HG03025 (cell line): Measurements from ENCODE around the gene PPCS.
"Not testable (repeated sequence)": the region's sequence is repeated elsewhere in the genome, so short reads cannot be mapped to it uniquely, and the experiment has no call there.

Source experiments
- ATAC-seq: cut with Tn5 transposase; IDR thresholded peaks from one replicate; pipeline ENCODE4 v1.9.1; 2021; ENCODE audit warnings: mild to moderate bottlenecking, moderate library complexity; ENCODE audit not compliant: unreplicated experiment, low FRiP score

PPCS gene

DNA sequence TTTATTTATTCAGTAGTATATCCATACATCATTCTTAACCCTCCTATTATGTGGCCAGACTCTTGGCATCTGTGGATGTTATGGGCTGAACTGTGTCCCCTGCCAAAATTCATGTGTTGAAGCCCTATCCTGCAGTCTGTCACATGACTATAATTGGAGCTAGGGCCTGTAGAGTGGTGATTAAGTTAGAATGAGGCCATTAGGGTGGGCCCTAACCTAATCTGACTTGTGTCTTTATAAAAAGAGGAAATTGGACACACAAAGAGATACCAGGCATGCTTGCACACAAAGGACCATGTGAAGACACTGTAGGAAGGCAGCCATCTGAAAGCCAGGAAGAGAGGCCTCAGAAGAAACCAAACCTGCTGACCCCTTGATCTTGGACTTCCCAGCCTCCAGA lies 7.1 kb upstream of the PPCS start:
- ATAC-seq: no peak

DNA sequence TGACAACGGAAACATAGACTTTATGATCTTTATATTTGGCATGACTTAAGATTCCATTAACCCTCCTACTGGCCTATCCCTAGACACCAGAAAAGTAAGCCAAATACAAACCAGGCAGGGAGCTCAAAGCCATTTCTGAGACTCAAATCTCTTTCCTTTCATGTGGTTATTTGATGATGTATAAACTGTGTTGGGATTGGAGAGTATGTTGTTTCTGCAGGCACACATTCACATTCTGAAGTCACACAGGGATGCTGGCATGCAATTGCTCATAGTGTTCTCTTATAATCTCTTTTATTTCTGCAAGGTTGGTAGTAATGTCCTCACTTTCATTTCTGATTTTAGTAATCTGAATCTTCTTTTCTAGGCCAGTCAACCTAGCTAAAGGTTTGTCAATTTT lies 6.3 kb upstream of the PPCS start:
- no peak for ATAC-seq

DNA sequence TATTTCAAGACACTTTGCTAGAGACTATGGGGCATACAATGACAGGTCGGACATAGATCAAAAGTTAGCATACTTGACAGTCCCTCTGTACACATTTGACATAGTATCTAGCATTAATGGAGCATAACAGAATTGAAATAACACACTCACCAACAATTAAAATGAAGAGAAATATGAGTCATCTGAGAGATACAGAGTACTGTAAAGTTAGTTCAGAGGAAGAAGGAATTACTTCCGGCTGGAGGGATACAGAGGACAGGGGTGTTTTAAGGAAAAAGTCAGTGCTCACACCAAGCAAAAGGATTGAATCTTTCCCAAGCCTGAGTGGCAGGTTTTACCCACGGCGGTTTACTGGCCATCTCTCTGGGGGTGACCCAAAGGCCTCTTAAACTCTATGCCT lies 3.0 kb upstream of the PPCS start:
- no peak for ATAC-seq

DNA sequence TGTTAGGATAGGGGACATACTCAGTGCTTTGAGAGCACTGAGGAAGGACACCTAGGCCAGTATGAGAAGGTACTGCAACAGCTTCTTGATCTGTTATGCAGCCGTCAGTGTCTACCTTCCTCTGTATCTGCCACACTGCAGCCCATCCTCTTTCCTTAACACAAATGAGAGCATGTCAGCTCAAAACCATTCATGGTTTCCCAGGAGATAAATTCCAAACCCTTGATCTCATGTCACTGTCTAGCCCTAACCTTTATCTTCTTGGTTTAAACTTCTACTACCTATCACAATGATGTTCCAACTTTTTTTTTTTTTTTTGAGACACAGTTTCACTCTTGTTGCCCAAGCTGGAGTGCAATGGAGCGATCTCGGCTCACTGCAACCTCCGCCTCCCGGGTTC lies 1.9 kb upstream of the PPCS start:
- no peak for ATAC-seq

DNA sequence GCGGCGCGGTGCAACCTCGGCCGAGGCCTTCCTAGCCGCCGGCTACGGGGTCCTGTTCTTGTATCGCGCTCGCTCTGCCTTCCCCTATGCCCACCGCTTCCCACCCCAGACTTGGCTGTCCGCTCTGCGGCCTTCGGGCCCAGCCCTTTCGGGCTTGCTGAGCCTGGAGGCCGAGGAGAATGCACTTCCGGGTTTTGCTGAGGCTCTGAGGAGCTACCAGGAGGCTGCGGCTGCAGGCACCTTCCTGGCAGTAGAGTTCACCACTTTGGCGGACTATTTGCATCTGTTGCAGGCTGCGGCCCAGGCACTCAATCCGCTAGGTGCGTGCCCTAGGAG lies 379 bp downstream of the PPCS start:
- ATAC-seq: peak; percentile 51

DNA sequence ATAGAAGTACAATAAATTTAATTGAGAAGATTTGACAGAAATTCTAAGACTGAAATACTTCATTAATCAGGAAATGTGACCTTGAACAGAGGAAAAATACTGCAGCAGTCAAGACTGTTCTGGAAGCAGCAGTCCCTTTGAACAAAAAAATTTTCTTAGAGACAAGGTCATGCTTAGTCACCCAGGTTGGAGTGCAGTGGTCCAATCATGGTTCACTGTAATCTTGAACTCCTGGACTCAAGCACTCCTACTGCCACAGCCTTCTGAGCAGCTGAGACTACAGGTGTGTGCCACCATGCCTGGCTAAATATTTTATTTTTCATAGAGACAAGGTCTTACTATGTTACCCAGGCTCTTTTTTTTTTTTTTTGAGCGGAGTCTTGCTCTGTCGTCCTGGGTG lies 4.9 kb downstream of the PPCS start:
- ATAC-seq: no peak

DNA sequence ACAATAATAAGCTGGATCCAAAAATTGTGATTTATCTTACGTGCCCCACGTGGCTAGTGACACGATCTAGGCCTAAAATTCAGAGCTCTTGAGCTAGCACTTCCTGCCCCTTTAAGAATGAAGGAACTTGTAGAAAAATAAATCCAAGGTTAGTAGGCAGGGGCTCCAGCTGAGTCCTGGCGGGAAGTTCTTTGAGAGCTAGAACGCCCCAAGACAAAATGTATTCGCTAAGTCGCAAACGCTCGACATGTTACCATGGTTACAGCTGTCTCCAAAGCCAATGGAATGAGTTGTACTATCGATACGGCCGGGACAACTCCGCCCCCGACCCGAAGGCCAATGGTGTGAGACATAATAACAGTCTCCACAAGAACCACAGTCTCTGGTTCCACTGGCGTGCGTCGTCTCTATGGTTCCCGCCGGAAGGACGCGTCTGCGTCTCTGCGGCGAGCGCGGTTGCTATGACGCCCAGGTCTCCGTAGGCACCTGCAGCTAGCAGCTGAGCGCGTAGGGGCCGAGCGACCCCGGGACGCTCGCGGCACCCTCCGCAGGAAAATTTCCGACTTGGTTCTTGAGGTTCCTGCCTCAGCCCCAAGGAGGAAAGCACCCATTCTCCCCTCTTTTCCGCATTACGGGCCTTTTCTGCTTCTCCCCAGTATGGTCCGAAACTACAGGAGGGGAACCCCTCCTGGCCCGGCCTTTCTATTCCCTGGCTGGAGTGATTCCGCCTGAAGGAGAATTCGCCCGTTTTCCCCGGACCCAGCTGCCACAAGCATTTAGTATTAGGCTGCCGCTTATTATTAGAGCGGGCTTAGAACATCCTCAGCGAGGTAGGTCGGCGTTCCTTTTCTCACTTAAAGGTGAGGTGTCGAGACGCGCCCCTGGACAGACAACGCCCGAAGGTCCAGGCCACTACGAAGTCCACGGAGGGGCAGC lies 6.8 kb downstream of the PPCS start, which contains the start of gene CCDC30:
TSS of gene CCDC30 (plus strand) at position 459 of the 936 bp plus-strand sequence. CDS start 17,266 bp downstream, outside the sequence.
- peak; percentile 98 for ATAC-seq

DNA sequence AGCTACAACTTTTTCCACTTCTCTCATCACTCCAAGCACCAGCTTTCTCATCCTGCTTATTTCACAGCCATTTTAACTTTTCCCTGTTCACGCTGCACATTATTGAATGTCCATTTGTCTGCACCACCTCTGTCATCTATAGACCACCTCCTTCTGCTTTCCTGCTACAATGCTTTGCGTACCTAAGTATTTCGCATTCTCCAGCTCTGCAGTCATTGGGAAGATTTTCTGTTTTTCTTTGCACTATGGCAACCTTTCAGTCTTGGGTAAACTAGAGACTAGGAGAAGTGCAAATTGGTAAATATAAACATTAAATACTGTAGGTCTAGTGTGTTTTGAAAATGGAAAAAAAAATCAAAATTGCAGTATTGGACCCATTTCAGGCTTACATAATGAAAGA lies 7.6 kb downstream of the PPCS start:
- ATAC-seq: no peak

DNA sequence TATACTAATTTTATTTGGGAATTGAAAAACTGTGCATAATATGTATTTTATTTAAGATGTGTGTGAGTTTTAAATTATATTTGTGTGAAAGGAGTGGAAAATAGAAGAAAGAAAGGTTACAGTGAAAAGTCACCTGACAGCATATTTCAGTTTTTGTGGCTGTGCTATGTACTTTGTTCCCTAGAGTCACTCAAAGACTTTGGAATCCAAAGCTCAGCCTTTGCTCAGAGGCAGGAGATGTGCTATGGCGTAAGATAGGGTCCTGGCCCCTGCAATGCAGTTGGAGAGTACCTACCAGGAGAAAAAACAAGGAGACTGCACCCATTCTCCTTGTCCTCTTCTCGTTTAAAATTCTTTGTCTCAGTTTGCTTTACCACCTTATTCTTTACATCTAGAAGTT lies 9.7 kb downstream of the PPCS start:
- ATAC-seq: no peak

DNA sequence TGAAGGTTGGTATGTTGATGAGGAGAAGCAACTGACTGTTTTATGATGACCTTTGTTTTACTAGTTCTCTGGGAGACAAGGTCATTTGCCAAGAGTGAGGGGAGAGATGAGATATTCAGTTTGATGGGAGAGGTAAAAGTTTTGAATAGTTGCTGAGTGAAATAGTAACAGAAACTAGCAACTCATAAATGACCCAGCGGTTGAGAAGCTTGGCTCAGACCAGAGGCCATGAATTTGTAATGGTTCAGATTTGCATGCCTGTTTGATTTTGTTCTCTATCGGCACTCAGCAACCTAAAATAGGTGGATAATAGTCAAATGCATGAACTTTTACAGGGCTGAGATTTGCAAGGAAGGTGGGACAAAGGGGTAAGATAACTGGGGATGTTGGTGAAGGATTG lies 13.4 kb downstream of the PPCS start:
- no peak for ATAC-seq

DNA sequence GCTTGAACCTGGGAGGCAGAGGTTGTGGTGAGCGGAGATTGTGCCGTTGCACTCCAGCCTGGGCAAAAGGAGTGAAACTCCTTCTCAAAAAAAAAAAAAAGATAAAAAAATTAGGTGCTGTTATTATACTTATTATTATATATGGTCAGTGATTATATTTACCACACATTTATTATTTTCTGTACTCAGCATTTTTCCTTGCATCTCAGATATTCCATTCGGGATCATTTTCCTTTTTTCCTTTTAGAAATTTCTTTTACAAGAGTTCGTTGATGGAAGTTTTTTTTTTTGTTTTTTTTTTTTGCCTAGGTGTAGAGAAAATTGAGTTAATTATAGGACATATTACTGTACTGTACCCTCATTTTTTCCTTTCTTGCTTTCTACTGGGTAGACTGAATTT lies 20.3 kb downstream of the PPCS start:
- ATAC-seq: no peak

DNA sequence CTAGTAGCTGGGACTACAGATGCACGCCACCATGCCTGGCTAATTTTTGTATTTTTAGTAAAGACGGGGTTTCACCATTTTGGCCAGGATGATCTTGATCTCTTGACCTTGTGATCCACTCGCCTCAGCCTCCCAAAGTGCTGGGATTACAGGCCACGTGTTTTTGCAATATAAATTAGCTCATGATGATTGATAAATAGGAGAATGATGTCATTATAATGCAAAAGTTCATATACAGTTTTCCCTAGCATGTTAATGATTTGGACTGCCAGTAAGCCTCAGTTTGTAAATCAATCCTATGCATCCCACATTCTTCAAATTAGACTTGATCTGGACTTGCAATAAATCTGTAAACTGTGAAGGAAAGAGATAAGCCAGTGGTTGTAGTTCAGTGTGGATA lies 21.0 kb downstream of the PPCS start:
- ATAC-seq: not testable (repeated sequence)

DNA sequence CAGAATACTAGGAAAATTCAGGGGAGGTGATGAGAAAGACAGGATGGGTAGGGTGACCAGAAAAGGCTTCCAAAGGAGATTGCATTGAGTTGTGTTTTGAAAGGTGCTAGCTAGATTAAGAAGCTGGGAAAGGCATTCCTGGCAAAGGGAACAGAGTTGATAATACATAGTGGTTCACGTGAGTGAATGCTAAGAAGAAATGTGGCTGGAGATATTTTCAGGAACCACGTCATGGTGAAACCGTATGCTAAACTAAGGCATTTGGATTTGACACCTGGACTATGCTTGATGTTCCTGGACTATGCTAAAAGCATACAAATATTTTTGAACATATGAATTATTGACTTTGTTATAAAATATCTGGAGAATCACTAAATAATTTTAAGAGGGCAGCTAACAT lies 21.4 kb downstream of the PPCS start:
- ATAC-seq: no peak

DNA sequence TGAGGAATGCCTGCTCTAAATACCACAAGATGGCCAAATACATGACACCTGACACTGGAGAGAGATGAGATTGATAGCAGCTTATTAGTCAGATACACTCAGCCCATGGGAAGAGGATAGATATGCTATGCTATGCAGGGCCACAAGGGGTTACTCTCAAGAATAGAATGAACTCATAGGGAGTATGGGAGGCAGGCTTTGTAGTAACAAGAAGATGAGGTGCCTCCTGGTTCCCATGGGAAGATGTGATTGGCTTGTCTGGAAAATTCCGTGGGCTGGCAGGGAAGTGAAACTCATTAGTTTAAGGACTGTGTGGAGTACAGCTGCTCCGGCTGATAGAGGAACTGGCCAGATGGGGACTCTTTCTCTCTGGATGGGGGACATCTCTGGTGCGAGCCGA lies 23.3 kb downstream of the PPCS start:
- no peak for ATAC-seq

DNA sequence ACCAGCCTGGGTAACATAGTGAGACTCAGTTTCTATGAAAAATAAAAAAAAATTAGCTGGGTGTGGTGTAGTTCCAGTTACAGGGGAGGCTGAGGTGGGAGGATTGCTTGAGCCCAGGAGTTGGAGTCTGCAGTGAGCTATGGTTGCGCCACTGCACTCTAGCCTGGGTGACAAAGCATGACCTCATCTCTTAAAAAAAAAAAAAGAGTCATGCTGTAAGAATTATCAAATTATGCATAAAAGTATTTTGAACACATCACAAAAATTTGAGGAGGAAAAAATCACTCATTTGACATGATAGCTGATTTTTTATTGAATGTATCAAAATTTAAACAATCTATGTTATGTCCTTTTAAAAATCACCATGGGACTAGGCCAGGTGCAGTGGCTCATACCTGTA lies 24.6 kb downstream of the PPCS start:
- ATAC-seq: no peak

DNA sequence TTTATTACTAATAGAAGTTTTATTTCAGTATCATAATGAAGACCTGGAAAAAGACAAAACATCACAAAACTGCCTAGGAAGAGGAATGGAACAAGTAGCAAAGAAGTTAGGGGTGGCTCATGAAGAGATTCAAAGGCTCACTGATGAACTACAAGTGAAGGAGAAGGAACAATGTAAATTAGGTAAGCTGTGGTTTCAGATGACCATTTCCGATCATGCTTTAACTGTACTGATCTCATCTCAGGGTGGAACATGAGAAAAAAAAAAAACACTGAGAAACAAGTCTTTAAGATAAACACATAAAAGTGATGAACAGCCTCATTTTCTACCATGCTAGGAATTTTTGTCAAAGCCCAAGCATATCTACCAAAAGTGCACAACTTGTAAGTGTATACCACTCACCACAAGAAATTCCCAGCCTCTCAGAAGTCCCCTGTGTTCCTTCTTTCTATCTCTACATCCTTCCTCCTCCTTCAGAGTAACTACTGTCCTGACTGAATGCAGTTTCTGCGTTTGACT lies 26.4 kb downstream of the PPCS start:
- no peak for ATAC-seq

DNA sequence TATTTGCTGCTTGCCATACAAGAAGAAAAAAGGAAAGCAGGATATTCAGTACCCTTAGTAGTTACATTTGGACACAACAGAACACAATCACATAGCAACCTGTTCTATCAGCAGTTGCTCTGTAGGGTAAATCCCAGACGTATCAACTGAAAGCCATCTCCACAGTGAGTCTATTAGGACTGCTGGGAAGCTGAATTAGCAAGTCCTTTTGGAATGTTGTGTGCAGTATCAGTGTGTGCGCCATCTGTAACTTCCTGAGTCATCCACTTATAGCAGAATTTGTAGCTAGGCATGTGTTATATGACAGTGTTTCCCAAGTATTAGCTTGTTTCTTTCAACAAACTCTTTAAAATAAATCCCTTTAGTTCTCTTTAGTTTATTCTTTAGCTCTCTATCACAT lies 28.0 kb downstream of the PPCS start:
- ATAC-seq: no peak

DNA sequence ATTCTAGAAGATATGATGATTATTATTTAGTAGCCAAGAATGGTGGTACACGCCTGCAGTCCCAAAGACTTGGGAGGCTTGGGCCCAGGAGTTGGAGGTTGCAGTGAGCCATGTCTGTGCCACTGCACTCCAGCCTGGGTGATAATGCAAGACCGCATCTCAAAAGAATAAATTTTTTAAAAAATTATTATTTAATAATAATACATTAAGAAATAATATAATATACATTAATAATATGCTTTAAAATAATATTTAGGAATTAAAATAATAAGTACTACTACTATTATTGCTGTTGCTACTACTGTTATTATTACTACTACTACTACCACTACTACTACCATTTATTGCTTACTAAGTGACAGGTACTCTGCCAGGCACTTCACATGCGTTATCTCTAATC lies 33.9 kb downstream of the PPCS start:
- no peak for ATAC-seq

DNA sequence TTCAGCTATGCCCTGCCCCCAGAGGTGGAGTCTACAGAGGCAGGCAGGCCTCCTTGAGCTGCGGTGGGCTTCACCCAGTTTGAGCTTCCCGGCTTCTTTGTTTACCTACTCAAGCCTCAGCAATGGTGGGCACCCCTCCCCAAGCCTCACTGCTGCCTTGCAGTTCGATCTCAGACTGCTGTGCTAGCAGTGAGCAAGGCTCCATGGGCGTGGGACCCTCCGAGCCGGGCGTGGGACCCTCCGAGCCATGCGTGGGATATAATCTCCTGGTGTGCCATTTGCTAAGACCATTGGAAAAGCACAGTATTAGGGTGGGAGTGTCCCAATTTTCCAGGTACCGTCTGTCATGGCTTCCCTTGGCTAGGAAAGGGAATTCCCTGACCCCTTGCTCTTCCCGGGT lies 45.7 kb downstream of the PPCS start:
- not testable (repeated sequence) for ATAC-seq

DNA sequence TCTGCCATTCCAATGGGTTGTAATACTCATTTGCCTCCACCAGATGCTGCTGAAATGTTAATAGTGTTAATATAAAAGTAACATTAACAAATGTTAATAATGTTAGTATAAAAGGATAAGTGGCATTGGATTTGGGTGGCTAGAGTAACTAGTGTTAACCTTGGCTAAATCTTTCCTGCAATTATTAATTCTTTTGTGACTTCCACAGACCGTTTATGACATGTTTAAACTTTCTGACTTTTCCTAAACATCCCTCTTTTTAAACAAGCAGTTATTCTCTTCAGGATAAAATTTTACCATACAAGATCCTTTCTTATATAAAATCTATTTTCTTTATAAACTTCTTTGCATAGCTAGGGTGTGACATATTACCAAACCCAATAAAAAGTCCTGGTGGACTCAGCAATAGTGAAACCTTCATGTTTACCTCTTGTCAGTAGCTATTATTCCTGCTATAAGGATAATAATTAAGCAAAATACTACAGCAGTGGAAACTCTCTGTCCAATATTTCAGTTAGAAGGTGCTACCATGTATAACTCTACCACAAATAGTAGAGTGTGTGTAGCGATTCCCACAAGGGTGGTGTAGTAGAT lies 48.3 kb downstream of the PPCS start:
- ATAC-seq: no peak

DNA sequence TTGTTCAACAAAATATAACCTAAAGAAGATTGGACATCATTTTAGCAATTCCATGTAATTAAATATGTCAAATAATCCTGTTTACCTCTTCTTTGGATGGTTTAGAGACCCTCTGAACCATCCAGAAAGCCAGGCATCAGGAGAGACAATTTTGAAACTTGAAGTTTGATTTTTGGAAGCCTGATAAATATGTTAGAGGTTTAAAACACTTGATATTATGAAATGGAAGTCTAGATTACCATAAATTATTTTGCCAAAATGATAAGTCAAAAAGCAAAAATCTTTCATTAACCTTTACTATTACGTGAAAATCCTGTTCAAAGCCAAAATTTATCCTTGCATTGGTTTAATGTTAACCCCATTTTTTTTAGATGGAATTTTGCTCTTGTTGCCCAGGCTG lies 50.2 kb downstream of the PPCS start:
- no peak for ATAC-seq
